DMS114 treated with DMSO at 0.1 percent for 48 hours (cell line): ENCODE data around the gene APEX2.
"Not testable (repeated sequence)": the region's sequence is repeated elsewhere in the genome, so short reads cannot be mapped to it uniquely, and the experiment has no call there.

Source experiments
- DNase-seq: peaks from one replicate; lab custom pipeline; 2025; ENCODE audit not compliant: unreplicated experiment; lab: John Stamatoyannopoulos, UW

The APEX2 gene

DNA sequence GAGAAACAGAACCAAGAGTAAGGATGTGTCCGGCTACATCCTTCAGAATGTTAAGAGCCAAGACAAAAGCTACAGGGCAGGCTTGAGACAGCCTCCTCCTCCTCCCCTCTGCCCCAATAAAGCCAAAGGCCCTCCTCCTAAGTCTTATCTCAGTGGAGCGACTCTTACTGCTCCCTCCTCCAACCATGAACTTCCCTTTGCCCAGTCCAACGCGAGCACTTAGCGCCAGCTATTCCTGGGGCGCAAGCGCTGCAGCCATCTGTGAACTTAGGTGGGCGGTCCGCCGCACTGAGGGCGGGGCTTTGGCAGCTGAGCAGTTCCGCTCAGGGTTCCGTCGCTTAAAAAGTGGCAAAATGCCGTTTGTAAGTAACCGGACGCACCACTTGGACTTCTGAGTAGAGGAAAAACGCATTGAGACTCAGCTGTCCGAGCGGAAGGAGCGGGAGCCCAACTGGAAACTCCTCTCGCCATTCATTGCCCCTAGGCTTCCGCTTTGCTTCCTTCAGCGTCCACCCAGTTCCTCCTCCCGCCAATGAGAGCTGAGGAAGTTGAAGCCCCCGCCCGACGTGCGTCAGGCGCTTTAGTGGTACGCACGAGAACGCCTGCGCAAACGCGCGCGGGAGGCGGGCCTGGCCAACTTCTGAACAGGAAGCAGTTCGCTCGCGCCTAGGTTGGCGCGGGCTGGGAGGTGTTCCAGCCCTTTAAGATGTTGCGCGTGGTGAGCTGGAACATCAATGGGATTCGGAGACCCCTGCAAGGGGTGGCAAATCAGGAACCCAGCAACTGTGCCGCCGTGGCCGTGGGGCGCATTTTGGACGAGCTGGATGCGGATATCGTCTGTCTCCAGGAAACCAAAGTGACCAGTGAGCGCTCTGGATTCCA lies at the start of gene APEX2:
Gene APEX2, plus strand, starts transcription at position 647 of the 882 bp plus-strand sequence. Its CDS starts 60 bp downstream, at position 707.
- DNase-seq = peak; percentile 80

GRCh38 chrX:54950730-54951375 lies 49.3 kb upstream of the APEX2 start:
- DNase-seq = no peak

DNA sequence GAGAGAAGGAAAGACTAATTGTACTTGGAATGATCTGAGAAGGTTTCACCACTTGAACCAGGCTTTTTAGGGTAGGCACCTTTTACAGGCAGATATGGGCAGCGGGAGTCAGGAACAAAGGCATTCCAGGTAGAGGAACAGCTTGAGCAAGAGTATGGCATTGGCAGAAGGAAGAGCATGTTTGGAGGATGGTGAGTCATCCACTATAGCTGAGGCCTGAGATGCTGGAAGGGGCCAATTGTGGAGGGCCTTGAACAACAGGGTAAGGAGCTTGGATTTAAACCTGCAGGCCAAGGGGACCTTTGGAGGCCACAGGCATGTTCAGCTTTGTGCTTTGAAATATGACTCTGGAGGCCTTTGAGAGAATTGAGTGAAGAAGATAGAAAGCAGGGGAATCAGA lies 38.4 kb upstream of the APEX2 start:
- DNase-seq = no peak

GRCh38 chrX:54964766-54965497 lies 35.2 kb upstream of the APEX2 start:
- no peak for DNase-seq

DNA sequence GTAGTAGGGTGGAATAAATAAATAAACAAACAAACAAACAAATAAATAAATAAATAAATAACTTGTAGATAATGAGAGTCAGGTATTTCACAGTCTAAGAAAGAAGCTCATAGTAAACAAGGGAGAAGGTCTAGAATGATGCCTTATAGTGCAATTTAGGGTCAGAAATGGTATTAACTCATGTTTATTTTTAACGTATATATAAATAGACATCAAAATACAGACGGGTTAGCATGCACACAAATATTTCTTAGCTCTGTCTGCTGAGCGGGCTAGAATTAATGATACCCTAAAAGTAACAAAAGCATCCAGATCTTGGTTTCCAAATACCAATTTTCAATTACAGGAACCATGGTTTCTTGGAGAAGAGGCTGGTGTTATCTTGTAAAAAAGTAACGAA lies 22.8 kb upstream of the APEX2 start:
- no peak for DNase-seq

DNA sequence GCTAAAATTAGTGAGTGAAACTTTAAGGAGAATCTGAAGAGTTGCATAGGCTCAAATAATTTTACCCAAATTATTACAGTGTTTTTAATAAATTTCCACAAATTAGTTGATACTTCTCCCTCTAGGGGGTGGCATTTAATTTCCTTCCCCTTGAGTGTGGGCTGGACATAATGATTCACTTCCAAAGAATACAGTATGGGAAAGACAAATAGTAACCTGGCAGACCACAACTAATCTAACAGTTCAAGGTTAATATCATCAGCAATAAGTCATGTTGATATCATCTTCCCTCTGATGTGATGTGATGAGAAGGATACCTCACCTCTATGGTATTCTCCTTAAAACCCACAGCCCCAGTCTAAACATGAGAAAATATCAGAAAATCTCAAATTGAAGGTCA lies 21.7 kb upstream of the APEX2 start:
- DNase-seq = no peak

DNA sequence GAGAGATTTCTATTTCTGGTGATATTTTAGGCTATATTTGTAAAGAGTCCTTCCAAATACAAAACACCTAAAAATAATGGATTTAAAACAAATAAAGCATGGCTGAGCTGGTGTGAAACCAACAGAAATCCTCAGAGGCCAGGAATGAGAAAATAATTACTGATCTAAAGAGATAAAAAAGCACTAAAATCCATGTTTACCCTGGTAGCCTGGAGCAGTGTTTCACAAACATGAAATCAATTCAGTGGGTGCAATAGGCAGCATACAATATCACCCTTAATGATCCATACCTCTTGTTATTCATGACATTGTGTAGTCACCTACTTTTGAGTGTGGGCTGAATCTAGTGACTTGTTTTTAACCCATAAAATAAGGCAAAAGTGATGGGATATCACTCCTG lies 20.7 kb upstream of the APEX2 start:
- no peak for DNase-seq

- no peak for DNase-seq
Measured at GRCh38 chrX:54980334-54980733, 19.8 kb upstream of the APEX2 start.

- not testable (repeated sequence) for DNase-seq
Measured at GRCh38 chrX:54983306-54983705, 16.9 kb upstream of the APEX2 start.

GRCh38 chrX:54991706-54992105 lies 8.5 kb upstream of the APEX2 start:
- DNase-seq = no peak

DNA sequence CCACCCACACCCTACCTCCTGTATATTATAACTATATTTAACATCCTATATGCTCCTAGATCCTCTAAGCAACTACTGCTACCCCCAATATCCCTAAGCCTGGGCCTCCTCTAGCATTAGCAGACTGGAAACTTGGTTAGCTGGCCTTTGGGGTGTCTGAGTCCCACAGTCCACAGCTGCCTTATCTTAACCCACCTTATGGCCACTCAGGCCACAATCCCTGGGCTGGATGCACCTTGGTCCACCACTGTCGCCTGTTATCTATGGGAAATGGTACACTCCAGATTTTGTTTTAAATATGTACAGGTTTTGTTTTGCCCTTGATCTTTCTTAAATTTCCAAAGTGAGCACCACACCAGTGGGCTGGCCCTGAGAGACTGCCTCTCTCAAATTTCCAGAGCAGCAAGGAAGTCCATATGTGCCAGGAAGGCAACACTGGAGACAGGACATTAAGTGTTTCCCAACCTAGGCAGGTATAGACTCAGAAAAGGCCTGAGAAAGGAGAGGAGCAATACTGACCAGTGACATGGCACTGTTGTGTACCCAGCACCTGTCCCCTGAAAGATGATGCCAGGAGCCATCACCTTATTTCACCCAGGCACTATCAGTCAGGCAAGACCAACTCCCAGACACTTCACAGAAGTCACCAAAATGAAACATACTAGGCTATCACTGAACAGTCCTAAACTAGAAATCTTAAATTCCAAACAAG lies 7.1 kb upstream of the APEX2 start:
- DNase-seq = no peak

- no peak for DNase-seq
Measured at GRCh38 chrX:54994099-54994498, 6.1 kb upstream of the APEX2 start, which contains the start of gene PFKFB1. TSS of gene PFKFB1 (minus strand) at chrX:54994188. CDS start at chrX:54994007, 181 bp downstream.

DNA sequence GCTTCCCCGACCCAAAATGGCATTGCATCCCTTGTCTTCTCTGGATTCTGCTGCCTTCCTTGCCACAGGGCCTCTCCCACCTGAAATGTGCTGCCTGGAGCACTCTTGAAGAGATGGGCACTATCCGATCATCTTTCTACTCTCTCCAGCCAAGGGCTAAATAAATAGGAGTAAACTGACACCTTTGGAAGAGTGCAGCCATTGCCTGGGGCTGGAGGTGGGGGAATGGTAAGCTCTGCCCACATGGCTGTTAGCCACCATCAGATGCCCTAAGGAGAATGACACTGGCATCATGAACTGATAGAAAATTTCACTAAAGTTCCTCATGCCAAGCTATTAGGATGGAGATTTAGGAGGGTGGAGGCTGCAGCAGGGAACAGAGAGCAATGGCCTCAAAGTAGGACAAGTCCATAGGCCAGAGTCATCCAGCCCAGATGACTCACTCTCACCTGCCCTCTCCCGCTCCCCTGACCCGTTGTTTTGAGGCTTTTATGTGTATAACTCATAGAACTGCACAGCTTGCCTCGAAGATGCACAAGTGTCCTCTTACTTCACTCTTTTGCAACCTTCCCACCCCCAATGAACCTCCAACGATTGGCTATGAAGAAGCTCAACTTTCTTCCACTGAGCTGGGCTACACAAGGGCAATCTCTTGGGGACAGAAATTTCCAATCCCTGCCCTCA lies 5.4 kb upstream of the APEX2 start:
- DNase-seq = no peak

- DNase-seq = no peak
Measured at GRCh38 chrX:54995621-54996020, 4.5 kb upstream of the APEX2 start.

DNA sequence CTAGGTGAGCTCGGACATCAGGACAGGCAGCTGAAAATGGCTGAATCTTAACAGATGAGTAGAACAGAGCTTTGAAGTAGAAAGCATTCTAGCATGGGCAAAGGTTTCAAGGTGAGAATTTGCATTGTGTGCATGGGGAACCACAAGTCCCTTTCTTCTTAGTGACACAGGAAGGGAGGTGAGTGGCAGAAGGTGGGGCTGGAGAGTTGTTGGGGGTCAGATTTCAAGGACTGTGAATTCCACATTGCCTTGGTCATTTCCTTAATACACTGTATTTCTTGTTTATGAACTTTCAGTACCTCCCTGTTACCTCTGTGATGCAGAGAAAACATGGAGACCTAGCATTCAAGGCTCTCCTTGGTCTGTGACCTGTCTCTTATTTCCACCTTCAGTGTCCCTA lies 4.1 kb downstream of the APEX2 start:
- no peak for DNase-seq

GRCh38 chrX:55005256-55005655 lies 5.1 kb downstream of the APEX2 start:
- no peak for DNase-seq

DNA sequence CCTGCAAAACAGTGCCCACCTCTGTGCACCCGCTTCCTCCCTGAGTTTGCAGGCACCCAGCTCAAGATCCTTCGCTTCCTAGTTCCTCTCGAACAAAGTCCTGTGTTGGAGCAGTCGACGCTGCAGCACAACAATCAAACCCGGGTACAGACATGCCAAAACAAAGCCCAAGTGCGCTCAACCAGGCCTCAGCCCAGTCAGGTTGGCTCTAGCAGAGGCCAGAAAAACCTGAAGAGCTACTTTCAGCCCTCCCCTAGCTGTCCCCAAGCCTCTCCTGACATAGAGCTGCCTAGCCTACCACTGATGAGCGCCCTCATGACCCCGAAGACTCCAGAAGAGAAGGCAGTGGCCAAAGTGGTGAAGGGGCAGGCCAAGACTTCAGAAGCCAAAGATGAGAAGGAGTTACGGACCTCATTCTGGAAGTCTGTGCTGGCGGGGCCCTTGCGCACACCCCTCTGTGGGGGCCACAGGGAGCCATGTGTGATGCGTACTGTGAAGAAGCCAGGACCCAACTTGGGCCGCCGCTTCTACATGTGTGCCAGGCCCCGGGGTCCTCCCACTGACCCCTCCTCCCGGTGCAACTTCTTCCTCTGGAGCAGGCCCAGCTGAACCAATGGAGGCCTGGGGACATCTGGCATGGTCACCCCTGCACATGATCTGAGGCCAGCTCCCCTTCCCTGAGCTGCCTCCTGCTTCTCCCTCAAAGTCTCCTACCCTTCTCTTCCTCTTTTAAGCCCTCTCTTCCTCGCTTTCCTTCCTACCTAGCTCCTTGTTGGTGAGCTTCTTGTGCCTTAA lies 6.9 kb downstream of the APEX2 start:
- no peak for DNase-seq

DNA sequence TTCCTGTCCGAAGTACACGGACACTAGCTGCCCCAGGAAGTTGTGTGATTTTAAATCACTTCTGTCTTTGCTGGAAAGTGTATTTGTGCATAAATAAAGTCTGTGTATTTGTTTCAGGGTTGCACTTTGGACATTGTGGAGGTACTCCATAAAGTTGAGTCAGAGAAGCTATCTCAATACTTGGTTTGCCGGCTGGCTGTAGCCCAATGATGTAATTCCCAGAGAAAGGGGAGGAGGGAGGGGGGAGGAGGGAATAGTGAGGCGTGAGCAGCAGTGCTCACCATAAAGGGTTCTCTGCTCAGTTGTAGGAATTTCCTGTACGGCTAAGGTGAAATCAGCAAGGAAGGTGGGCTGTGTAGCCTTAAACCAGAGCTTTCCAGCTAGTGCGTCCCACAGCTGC lies 7.5 kb downstream of the APEX2 start:
- no peak for DNase-seq

DNA sequence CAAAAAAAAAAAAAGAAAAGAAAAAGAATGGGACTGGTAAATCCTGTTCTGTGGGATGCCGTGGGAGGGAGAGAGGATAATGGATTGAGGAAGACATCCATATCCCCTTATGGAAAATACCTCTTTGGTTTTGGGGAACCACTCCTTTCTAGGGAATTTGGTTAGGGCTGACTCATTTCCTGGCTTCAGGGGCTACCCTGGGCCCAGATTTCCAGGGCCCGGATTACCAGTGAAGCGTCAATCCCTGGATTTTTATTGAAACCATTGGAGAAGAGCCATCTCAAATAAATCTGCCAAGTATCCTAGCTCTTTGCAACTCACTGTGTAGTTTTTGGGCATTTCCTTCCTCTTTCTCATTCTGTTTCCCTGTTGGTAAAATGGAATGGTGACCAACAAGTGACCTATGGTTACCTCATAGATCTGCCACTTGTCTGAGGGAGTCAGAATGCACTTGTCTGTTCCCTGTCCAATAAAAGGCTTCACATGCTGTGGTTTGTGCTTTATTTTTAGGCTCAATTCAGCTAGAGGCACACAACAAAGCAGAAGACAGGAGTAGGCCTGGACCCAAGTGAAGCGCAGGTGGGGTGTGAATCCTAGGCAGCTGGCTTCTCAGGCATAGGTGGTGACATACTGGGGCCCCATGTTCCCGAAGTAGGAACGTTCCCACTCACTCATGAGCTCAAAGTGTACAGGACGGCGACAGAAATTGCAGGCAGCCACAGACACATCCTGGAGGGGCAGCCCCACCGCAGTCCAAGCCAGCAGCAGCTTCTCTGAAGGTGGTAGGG lies 8.6 kb downstream of the APEX2 start:
- no peak for DNase-seq
